GM18868 (cell line): Measurements from ENCODE around the gene METTL5.
"Not testable (repeated sequence)": the region's sequence is repeated elsewhere in the genome, so short reads cannot be mapped to it uniquely, and the experiment has no call there.

Experiments
- ATAC-seq: cut with Tn5 transposase; IDR thresholded peaks from one replicate; pipeline ENCODE4 v1.9.1; 2021; ENCODE audit warnings: mild to moderate bottlenecking, moderate library complexity; ENCODE audit not compliant: unreplicated experiment

Gene METTL5

GRCh38 chr2:169824373-169825333 is at the start of gene METTL5:
Gene METTL5, minus strand, starts transcription at chr2:169824905. Its CDS starts 308 bp downstream, at chr2:169824597.
- ATAC-seq, result peak; percentile 62

GRCh38 chr2:169871994-169872393 is 47.3 kb upstream of the METTL5 start:
- no peak for ATAC-seq

DNA sequence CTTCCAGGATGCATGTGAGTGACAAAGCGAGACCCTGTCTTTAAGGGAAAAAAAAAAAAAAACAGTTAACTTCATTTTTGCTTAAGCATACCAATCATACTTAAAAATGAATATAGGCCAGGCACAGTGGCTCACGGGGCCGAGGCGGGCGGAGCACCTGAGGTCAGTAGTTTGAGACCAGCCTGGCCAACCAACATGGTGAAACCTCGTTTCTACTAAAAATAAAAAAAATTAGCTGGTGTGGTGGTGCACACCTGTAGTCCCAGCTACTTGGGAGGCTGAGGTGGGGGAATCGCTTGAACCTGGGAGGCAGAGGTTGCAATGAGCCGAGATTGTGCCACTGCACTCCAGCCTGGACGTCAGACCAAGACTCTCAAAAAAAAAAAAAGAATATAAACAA is 46.7 kb upstream of the METTL5 start:
- not testable (repeated sequence) for ATAC-seq

- ATAC-seq, result no peak
Measured at GRCh38 chr2:169868951-169869350, 44.2 kb upstream of the METTL5 start.

- no peak for ATAC-seq
Measured at GRCh38 chr2:169867579-169867978, 42.9 kb upstream of the METTL5 start.

- ATAC-seq, result not testable (repeated sequence)
Measured at GRCh38 chr2:169866230-169866629, 41.5 kb upstream of the METTL5 start.

DNA sequence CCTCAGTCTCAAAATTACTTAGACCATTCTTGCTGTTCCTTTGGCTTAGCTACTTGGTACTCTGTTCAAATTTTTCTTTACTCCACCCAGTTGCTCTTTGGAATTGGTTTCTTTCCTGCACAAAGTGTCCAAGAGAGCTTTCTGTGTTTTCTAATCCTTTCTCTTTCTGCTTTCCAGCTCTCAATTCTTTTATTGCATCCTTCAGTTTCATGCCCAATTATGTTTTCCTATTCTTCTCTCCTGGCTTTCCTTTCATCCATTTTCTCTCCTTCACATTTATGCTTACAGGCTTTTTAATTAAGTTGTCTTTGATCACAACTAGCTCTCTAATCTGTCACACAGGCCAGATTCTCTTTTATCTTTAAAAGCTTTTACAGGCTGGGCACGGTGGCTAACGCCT is 40.8 kb upstream of the METTL5 start:
- no peak for ATAC-seq

GRCh38 chr2:169862816-169863215 is 38.1 kb upstream of the METTL5 start:
- ATAC-seq, result no peak

DNA sequence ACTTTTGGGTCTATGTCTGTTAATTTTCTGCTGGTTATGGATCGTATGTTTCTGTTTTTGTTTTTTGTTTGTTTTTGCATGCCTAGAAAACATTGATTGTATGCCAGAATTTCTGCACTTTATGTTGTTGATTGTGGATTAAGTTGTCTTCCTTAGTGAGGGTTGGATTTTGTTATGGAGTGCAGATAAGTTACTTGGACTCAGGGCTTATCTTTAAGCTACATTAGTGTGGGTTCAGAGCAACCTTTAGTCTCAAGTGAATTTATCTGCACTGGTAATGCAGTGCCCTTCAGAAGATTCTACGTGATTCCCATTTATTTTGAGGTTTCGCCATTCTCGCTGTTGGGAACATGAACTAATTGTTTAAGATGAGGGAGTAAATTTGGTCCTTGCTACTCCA is 35.4 kb upstream of the METTL5 start:
- ATAC-seq, result no peak

- no peak for ATAC-seq
Measured at GRCh38 chr2:169859423-169859822, 34.7 kb upstream of the METTL5 start.

DNA sequence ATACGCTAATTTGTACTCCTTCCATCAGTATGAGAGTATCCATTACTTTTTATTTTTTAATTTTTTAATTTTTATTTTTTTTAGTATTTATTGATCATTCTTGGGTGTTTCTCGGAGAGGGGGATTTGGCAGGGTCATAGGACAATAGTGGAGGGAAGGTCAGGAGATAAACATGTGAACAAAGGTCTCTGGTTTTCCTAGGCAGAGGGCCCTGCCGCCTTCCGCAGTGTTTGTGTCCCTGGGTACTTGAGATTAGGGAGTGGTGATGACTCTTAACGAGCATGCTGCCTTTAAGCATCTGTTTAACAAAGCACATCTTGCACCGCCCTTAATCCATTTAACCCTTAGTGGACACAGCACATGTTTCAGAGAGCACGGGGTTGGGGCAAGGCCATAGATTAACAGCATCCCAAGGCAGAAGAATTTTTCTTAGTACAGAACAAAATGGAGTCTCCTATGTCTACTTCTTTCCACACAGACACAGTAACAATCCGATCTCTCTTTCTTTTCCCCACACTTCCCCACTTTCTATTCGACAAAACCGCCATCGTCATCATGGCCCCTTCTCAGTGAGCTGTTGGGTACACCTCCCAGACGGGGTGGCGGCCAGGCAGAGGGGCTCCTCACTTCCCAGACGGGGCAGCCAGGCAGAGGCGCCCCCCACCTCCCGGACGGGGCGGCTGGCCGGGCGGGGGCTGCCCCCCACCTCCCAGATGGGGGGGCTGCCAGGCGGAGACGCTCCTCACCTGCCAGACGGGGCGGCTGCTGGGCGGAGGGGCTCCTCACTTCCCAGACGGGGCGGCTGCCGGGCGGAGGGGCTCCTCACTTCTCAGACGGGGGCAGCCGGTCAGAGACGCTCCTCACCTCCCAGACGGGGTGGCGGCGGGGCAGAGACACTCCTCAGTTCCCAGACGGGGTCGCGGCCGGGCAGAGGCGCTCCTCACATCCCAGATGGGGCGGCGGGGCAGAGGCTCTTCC is 30.9 kb upstream of the METTL5 start:
- not testable (repeated sequence) for ATAC-seq

GRCh38 chr2:169853041-169853668 is 28.4 kb upstream of the METTL5 start:
- no peak for ATAC-seq

- ATAC-seq, result no peak
Measured at GRCh38 chr2:169849710-169850109, 25.0 kb upstream of the METTL5 start.

- not testable (repeated sequence) for ATAC-seq
Measured at GRCh38 chr2:169848959-169849693, 24.4 kb upstream of the METTL5 start.

GRCh38 chr2:169845016-169845415 is 20.3 kb upstream of the METTL5 start:
- ATAC-seq, result no peak

GRCh38 chr2:169841625-169842024 is 16.9 kb upstream of the METTL5 start:
- ATAC-seq, result not testable (repeated sequence)

DNA sequence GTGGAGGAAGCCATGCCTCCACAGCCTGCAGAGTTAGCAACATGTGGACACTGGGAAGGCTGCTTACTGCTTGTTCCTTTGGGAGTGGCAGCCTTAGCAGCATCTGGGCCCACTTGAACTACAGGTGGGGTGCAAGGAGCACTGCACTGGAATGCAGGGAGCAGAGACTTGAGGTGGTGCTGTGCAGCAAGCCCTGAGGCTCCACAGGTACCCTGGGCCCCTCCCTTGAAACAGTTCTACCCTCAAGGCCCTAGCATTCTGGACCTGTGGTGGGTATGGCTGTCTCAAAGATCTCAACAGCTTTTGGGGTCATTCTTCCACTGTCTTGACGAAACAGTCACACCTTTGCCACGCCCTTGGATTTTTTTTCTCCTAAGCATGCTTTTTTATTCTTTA is 16.0 kb upstream of the METTL5 start:
- no peak for ATAC-seq

DNA sequence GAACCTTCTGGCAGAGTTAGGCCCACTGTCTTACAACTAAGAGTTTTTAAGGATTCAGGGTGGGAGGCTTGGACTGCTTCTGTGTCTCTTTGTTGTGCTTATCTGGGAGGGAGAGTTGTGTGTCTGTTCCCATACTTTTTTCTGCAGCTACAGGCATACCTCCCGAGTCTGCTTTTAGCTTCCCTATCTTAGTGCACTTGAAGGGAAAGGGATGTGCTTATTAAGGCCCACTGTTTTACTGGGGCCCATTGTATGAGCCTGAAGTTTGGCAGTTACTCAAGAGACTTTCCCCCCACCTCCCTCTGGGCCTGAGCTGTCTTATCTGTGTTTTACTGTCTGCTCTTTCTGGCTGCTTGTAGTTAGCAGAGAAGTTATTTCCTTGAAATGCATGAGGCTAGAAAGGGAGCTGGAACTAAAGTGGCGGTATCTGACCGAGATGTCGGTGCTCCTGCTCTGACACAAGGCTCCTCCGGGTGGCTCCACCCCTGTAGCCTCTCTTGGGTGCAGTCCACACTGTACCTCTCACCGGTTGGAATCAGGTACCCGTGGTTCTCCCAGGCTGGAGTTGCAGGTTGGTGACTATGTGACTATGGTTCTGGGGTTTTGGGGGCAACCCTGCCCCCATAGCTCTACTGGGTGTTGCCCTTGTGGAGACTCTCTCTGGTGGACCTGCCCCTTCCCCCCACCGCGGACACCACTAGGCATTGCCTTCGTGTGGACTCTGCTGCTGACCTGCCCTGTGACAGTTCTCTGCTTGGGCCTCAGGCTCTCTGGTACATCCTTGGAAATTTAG is 15.4 kb upstream of the METTL5 start:
- ATAC-seq, result no peak

- no peak for ATAC-seq
Measured at GRCh38 chr2:169838743-169839489, 14.2 kb upstream of the METTL5 start.
